Endothelial cell of coronary artery (primary cell): ENCODE results near the gene ROM1. TPM values are rescaled to one million over a fixed set of nuclear protein-coding genes. Genes with fewer than 3 reads are reported as not detected.

ENCODE experiments used
- total RNA-seq: library from RNA; depleted of rRNA; stranded (reverse); fragments of >200 nt; gene quantifications from 2 replicates; pipeline ENCODE4 v1.2.3, GENCODE V29; 2014

Gene ROM1
- 7.3 and 8.5 TPM in 2 replicates for total RNA-seq

GRCh38 chr11:62612366-62613290 is at the start of gene ROM1, which contains the start of gene EML3:
Gene ROM1, plus strand, starts transcription at chr11:62613257. Its CDS starts 25 bp downstream, at chr11:62613282.
Gene EML3, minus strand, starts transcription at chr11:62612775. Its CDS starts 318 bp downstream, at chr11:62612457.

GRCh38 chr11:62573592-62574362 is 39.3 kb upstream of the ROM1 start, which contains the start of gene EEF1G:
Gene EEF1G, minus strand, starts transcription at chr11:62573891. Its CDS starts 49 bp downstream, at chr11:62573842.

GRCh38 chr11:62591448-62592145 is 21.5 kb upstream of the ROM1 start, which contains the start of gene TUT1:
Gene TUT1, minus strand, starts transcription at chr11:62591523. Its CDS starts 38 bp downstream, at chr11:62591485.

GRCh38 chr11:62601372-62602140 is 11.5 kb upstream of the ROM1 start, which contains the start of gene MTA2:
Gene MTA2, minus strand, starts transcription at chr11:62601865. Its CDS starts 415 bp downstream, at chr11:62601450.

DNA sequence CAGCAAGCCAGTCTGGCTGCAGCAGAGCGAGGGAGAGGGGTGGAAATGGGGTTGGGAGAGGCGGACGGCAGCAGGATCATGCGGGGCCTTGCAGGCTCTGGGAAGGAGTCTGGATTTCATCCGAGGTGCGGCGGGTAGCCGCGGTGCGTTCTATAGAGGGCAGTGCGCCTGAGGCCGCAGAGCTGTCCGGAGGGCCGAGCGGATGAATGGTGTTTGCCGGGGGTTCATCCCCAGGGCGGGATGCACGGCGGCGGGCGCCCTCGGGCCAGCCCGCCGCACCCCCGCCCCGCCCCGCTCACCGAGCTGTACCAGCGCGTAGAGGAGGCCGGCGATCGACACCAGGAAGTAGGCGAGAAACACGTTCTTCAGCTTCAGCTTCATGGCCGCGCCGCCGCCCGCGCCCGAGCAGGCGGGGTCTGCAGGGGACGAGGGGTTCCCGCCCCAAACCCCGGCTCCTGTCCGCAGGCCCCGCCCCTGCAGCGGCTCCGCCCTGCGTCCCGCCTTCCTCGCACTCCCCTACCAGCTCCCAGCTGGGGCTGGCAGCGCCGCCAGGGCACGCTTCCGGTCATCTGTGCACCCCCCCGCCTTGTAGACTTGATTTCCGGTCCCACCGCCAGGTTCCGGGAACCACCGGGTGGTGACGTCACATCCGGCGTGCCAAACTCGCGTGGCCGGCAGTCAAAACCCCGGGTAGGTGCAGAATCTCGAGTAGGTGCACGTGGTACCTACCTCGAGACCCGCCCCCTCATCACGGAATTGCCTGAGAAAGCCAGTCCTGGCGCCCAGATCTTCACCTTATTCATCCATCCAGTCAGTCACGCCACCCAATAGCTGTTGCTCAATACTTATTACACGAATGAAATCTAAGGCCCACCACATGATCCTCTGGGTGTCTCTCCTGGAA is 8.8 kb downstream of the ROM1 start, which contains the start of gene B3GAT3:
Gene B3GAT3 (minus strand): TSS at position 420 of the 904 bp plus-strand sequence. CDS start 39 bp downstream, at position 381.

GRCh38 chr11:62645946-62646824 is 33.1 kb downstream of the ROM1 start, which contains the start of gene GANAB:
Gene GANAB, minus strand, starts transcription at chr11:62646613. Its CDS starts 14 bp downstream, at chr11:62646599.

Other genes starting within 250 kb of the ROM1 start
- gene SCGB1A1, start 194.2 kb upstream of the ROM1 start, total RNA-seq: not detected in 2 replicates
- gene AHNAK, start 66.5 kb upstream of the ROM1 start, total RNA-seq: 414 and 532 TPM in 2 replicates
- gene EEF1G, start 39.4 kb upstream of the ROM1 start, total RNA-seq: 1,547 and 1,726 TPM in 2 replicates
- gene TUT1, start 21.7 kb upstream of the ROM1 start, total RNA-seq: 8.8 and 9.6 TPM in 2 replicates
- gene MTA2, start 11.4 kb upstream of the ROM1 start, total RNA-seq: 158 and 226 TPM in 2 replicates
- gene EML3, start 482 bp upstream of the ROM1 start, total RNA-seq: 24.2 and 30.8 TPM in 2 replicates
- gene B3GAT3, start 8.7 kb downstream of the ROM1 start, total RNA-seq: 12.6 and 20.0 TPM in 2 replicates
- gene GANAB, start 33.4 kb downstream of the ROM1 start, total RNA-seq: 190 and 269 TPM in 2 replicates
- 21.1 and 21.5 TPM in 2 replicates for gene INTS5, start 40.0 kb downstream of the ROM1 start, total RNA-seq
- 46.1 and 53.0 TPM in 2 replicates for gene C11orf98, start 52.0 kb downstream of the ROM1 start, total RNA-seq
- 7.4 and 12.7 TPM in 2 replicates for gene CSKMT, start 52.1 kb downstream of the ROM1 start, total RNA-seq
- gene UQCC3, start 58.4 kb downstream of the ROM1 start, total RNA-seq: 12.2 and 12.8 TPM in 2 replicates
- gene LBHD1, start 59.0 kb downstream of the ROM1 start, total RNA-seq: 1.9 and 2.6 TPM in 2 replicates
- 163 and 210 TPM in 2 replicates for gene UBXN1, start 65.8 kb downstream of the ROM1 start, total RNA-seq
- 0.09 TPM in 2 replicates for gene LRRN4CL, start 76.3 kb downstream of the ROM1 start, total RNA-seq
- 20.1 and 25.6 TPM in 2 replicates for gene BSCL2, start 94.2 kb downstream of the ROM1 start, total RNA-seq
- not detected in 2 replicates for gene GNG3, start 94.4 kb downstream of the ROM1 start, total RNA-seq
- 9.8 and 13.6 TPM in 2 replicates for gene HNRNPUL2, start 114.2 kb downstream of the ROM1 start, total RNA-seq
- 32.8 and 33.1 TPM in 2 replicates for gene TTC9C, start 115.2 kb downstream of the ROM1 start, total RNA-seq
- gene ZBTB3, start 140.9 kb downstream of the ROM1 start, total RNA-seq: 6.9 and 8.4 TPM in 2 replicates
- 51.1 and 71.4 TPM in 2 replicates for gene POLR2G, start 148.3 kb downstream of the ROM1 start, total RNA-seq
- 18.4 and 20.5 TPM in 2 replicates for gene TAF6L, start 158.1 kb downstream of the ROM1 start, total RNA-seq
- 15.9 and 23.5 TPM in 2 replicates for gene TMEM179B, start 174.1 kb downstream of the ROM1 start, total RNA-seq
- 9.0 and 16.0 TPM in 2 replicates for gene TMEM223, start 178.7 kb downstream of the ROM1 start, total RNA-seq
- 16.0 and 21.6 TPM in 2 replicates for gene NXF1, start 192.2 kb downstream of the ROM1 start, total RNA-seq
- 36.4 and 40.9 TPM in 2 replicates for gene STX5, start 218.8 kb downstream of the ROM1 start, total RNA-seq
- not detected in 2 replicates for gene TEX54, start 219.6 kb downstream of the ROM1 start, total RNA-seq
- 66.5 and 70.3 TPM in 2 replicates for gene WDR74, start 226.3 kb downstream of the ROM1 start, total RNA-seq